Activated CD8-positive, alpha-beta T cell treated with anti-CD3 and anti-CD28 coated beads, Interleukin-2, amount 10 ng/mL, durations not matched to agents 7 days and 5 days (primary cell): ENCODE measurements around the gene EML1. TPM values are rescaled to one million over a fixed set of nuclear protein-coding genes. Genes with fewer than 3 reads are reported as not detected.

ENCODE experiments used
- ATAC-seq: fragments of 150-1000 bp; cut with Tn5 transposase; one replicate; pipeline ENCODE4 v1.10.0; 2021; ENCODE audit warnings: moderate library complexity
- CTCF ChIA-PET: fragments of 350-600 bp; sonication (Branson Sonifier 250); formaldehyde crosslinking; loops from one replicate; lab custom pipeline; 2021; ENCODE audit warnings: antibody characterized with exemption; lab: Charles Lee
- POLR2A ChIA-PET: fragments of 350-600 bp; sonication (Branson Sonifier 250); formaldehyde crosslinking; loops from one replicate; lab custom pipeline; 2021; ENCODE audit warnings: antibody characterized with exemption; lab: Charles Lee
- DNase-seq: peaks from one replicate; pipeline ENCODE4 v3.0.0-alpha.2; 2020
- H3K27ac Mint-ChIP-seq: one replicate; pipeline ENCODE4 v1.8.0; 2021; ENCODE audit warnings: mild to moderate bottlenecking, mixed read lengths
- H3K27me3 Mint-ChIP-seq: one replicate; pipeline ENCODE4 v1.8.0; 2021; ENCODE audit warnings: low read depth, mixed read lengths
- H3K36me3 Mint-ChIP-seq: one replicate; pipeline ENCODE4 v1.8.0; 2021; ENCODE audit warnings: low read depth, mixed read lengths
- H3K4me1 Mint-ChIP-seq: one replicate; pipeline ENCODE4 v1.8.0; 2021; ENCODE audit warnings: low read depth, mixed read lengths
- H3K4me3 Mint-ChIP-seq: one replicate; pipeline ENCODE4 v1.8.0; 2021; ENCODE audit warnings: mild to moderate bottlenecking, mixed read lengths
- H3K9me3 Mint-ChIP-seq: one replicate; pipeline ENCODE4 v1.8.0; 2022; ENCODE audit warnings: mixed read lengths; ENCODE audit not compliant: insufficient read depth
- total RNA-seq, 2 experiments: library from RNA; stranded (reverse); gene quantifications; one replicate each; pipeline ENCODE4 v1.2.3, GENCODE V29; 2021

The EML1 gene
- total RNA-seq, 2 experiments from 2014 or later: not detected

- ATAC-seq: no peak
- CTCF ChIA-PET: interaction anchor here (1.3 kb wide), 1 partner anchor 10 kb away, joined by 6 read pairs; no protein-coding TSS in a partner anchor
These were observed 96.1 kb downstream of the EML1 start for GRCh38 chr14:99889268-99889667.

DNA sequence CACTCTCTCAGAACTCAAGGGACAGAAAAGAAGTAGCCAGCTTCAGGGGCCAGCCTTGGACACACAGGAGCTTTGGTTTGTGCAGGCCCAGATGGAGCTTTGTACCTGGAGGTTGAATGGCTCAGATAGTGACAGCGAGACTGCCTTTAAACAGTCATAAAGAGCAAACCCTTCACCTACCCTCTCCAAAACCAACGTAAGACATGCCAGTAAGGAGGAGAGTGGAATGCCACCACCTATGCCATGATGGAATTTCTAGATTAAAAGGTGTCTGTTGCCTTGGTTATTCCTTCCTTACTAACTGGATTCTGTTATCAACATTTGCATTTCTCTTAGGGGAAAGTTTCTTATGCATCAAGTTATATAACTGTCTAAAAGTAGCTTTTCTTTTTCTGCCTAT is 98.1 kb downstream of the EML1 start:
- Mint-ChIP-seq H3K27ac (no peak overlapping the region), H3K27me3 (peaks cover 6% of the 10 kb centered on the region), H3K36me3 (no peaks in the 10 kb centered on the region), H3K4me3 (no peak overlapping the region), H3K9me3 (no peaks in the 10 kb centered on the region), H3K4me1 (no peaks in the 10 kb centered on the region)
- DNase-seq (no peak), ATAC-seq (no peak)
- ChIA-PET POLR2A (no interaction called here), CTCF (interaction anchor here (3.0 kb wide), 1 partner anchor 8 kb away, joined by 12 read pairs; no protein-coding TSS in a partner anchor)

More at GRCh38 chr14:99889268-99889667, 96.1 kb downstream of the EML1 start:
- Mint-ChIP-seq H3K27me3 (peaks cover 4% of the 10 kb centered on the region), H3K27ac (no peak overlapping the region), H3K4me1 (no peaks in the 10 kb centered on the region), H3K4me3 (no peak overlapping the region), H3K36me3 (no peaks in the 10 kb centered on the region), H3K9me3 (no peaks in the 10 kb centered on the region)
- POLR2A ChIA-PET: no interaction called here
- no peak for DNase-seq

- ATAC-seq: no peak
- no peak for DNase-seq
- no peak overlapping the region for H3K4me3 Mint-ChIP-seq
- peaks cover 7% of the 10 kb centered on the region for H3K27me3 Mint-ChIP-seq
- H3K36me3 Mint-ChIP-seq: no peaks in the 10 kb centered on the region
- H3K27ac Mint-ChIP-seq: no peak overlapping the region
- POLR2A ChIA-PET: no interaction called here
- no peaks in the 10 kb centered on the region for H3K9me3 Mint-ChIP-seq
- CTCF ChIA-PET: interaction anchor here (3.0 kb wide), 1 partner anchor 7 kb away, joined by 12 read pairs; no protein-coding TSS in a partner anchor
- H3K4me1 Mint-ChIP-seq: no peaks in the 10 kb centered on the region
These were observed 98.7 kb downstream of the EML1 start for GRCh38 chr14:99891900-99892299.

GRCh38 chr14:99892406-99892805 is 99.2 kb downstream of the EML1 start:
- CTCF ChIA-PET: interaction anchor here (3.0 kb wide), 1 partner anchor 7 kb away, joined by 12 read pairs; no protein-coding TSS in a partner anchor
- ATAC-seq (no peak), DNase-seq (no peak)
- POLR2A ChIA-PET: no interaction called here
- H3K36me3 Mint-ChIP-seq: no peaks in the 10 kb centered on the region
- no peaks in the 10 kb centered on the region for H3K4me1 Mint-ChIP-seq
- H3K27me3 Mint-ChIP-seq: peaks cover 8% of the 10 kb centered on the region
- H3K9me3 Mint-ChIP-seq: no peaks in the 10 kb centered on the region
- H3K27ac Mint-ChIP-seq: no peak overlapping the region
- H3K4me3 Mint-ChIP-seq: no peak overlapping the region

DNA sequence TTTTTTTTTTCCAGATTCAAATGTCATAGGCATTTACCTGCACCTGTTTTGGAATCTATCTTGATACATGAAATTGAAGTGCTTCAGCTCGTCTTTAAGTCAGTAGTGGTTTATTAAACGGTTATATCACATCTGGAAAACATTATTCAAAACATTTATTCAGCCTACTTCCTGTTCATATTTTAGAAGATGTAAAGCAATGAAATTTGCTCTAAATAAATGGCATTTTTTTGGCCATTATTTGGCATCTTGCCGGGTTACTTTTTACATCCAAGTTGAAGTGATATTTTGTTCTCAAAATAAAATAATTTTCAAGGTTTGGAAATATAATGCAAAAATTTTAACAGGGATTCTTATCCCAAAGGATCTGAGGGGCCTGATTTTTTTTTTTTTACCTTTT is 103.1 kb downstream of the EML1 start:
- POLR2A ChIA-PET: no interaction called here
- H3K36me3 Mint-ChIP-seq: no peaks in the 10 kb centered on the region

GRCh38 chr14:99899578-99900178 is 106.5 kb downstream of the EML1 start:
- DNase-seq (no peak), ATAC-seq (no peak)
- ChIA-PET POLR2A (no interaction called here), CTCF (interaction anchor here (0.6 to 2.4 kb wide), 10 partner anchors 9 to 171 kb away, joined by 3 to 12 read pairs (median 4); no protein-coding TSS in a partner anchor)
- Mint-ChIP-seq H3K36me3 (no peaks in the 10 kb centered on the region), H3K27me3 (peaks cover 2% of the 10 kb centered on the region), H3K4me1 (no peaks in the 10 kb centered on the region), H3K9me3 (peaks cover 6% of the 10 kb centered on the region), H3K4me3 (no peak overlapping the region), H3K27ac (no peak overlapping the region)

More for the DNA sequence above, 103.1 kb downstream of the EML1 start:
- Mint-ChIP-seq H3K9me3 (no peaks in the 10 kb centered on the region), H3K4me1 (no peaks in the 10 kb centered on the region), H3K27me3 (peaks cover 8% of the 10 kb centered on the region), H3K27ac (no peak overlapping the region), H3K4me3 (no peak overlapping the region)
- no peak for DNase-seq
- no peak for ATAC-seq
- CTCF ChIA-PET: interaction anchor here (0.7 to 1.4 kb wide), 2 partner anchors 11 to 293 kb away, joined by 3 to 6 read pairs; partner anchors contain the start of gene CCDC85C

- H3K4me3 Mint-ChIP-seq: no peak overlapping the region
- ChIA-PET POLR2A (no interaction called here), CTCF (no interaction called here)
- no peak overlapping the region for H3K27ac Mint-ChIP-seq
- no peaks in the 10 kb centered on the region for H3K4me1 Mint-ChIP-seq
- no peaks in the 10 kb centered on the region for H3K27me3 Mint-ChIP-seq
- no peak for ATAC-seq
- no peaks in the 10 kb centered on the region for H3K36me3 Mint-ChIP-seq
- H3K9me3 Mint-ChIP-seq: peaks cover 6% of the 10 kb centered on the region
- DNase-seq: no peak
These were observed 109.7 kb downstream of the EML1 start for GRCh38 chr14:99902925-99903324.

DNA sequence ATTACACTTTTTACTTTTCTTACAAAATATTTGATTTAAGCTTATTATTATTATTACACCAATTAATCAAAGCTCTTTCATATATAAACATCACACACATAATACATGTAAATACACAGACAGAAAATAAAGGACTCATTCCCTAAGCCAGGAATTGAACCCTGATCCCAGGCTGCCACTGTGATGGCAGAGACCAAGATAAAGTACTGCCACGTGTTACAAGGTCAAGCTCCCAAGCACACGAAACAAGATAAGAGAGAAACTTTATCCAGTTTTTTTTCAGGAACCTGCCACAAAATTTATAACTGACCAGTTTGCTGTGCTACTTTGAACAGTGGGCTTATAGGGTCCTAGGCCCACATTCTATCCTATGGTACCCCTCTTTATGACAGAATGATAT is 111.3 kb downstream of the EML1 start:
- H3K36me3 Mint-ChIP-seq: no peaks in the 10 kb centered on the region
- no peak overlapping the region for H3K27ac Mint-ChIP-seq
- CTCF ChIA-PET: interaction anchor here (1.2 kb wide), 1 partner anchor 19 kb away, joined by 4 read pairs; no protein-coding TSS in a partner anchor
- no peaks in the 10 kb centered on the region for H3K4me1 Mint-ChIP-seq
- ATAC-seq (no peak), DNase-seq (no peak)
- POLR2A ChIA-PET: no interaction called here
- H3K27me3 Mint-ChIP-seq: no peaks in the 10 kb centered on the region
- no peak overlapping the region for H3K4me3 Mint-ChIP-seq
- peaks cover 6% of the 10 kb centered on the region for H3K9me3 Mint-ChIP-seq

GRCh38 chr14:99905121-99905520 is 111.9 kb downstream of the EML1 start:
- H3K27me3 Mint-ChIP-seq: peaks cover under 1% of the 10 kb centered on the region
- POLR2A ChIA-PET: no interaction called here
- CTCF ChIA-PET: interaction anchor here (1.2 kb wide), 1 partner anchor 19 kb away, joined by 4 read pairs; no protein-coding TSS in a partner anchor
- ATAC-seq: no peak
- H3K4me3 Mint-ChIP-seq: no peak overlapping the region
- H3K27ac Mint-ChIP-seq: no peak overlapping the region
- no peaks in the 10 kb centered on the region for H3K4me1 Mint-ChIP-seq
- H3K36me3 Mint-ChIP-seq: no peaks in the 10 kb centered on the region
- DNase-seq: no peak
- H3K9me3 Mint-ChIP-seq: peaks cover 6% of the 10 kb centered on the region

GRCh38 chr14:99907761-99908652 is 114.8 kb downstream of the EML1 start:
- no peaks in the 10 kb centered on the region for H3K36me3 Mint-ChIP-seq
- CTCF ChIA-PET: no interaction called here
- H3K27ac Mint-ChIP-seq: no peak overlapping the region
- H3K4me3 Mint-ChIP-seq: no peak overlapping the region
- POLR2A ChIA-PET: no interaction called here
- no peak for DNase-seq
- no peaks in the 10 kb centered on the region for H3K9me3 Mint-ChIP-seq
- peaks cover 6% of the 10 kb centered on the region for H3K27me3 Mint-ChIP-seq
- H3K4me1 Mint-ChIP-seq: no peaks in the 10 kb centered on the region
- no peak for ATAC-seq

- Mint-ChIP-seq H3K4me1 (no peaks in the 10 kb centered on the region), H3K4me3 (no peak overlapping the region), H3K9me3 (no peaks in the 10 kb centered on the region), H3K27ac (no peak overlapping the region), H3K36me3 (no peaks in the 10 kb centered on the region), H3K27me3 (peaks cover 6% of the 10 kb centered on the region)
- ATAC-seq (no peak), DNase-seq (no peak)
- CTCF ChIA-PET: no interaction called here
- POLR2A ChIA-PET: no interaction called here
These were observed 115.5 kb downstream of the EML1 start for GRCh38 chr14:99908653-99909250.
